Measurements from ENCODE around the gene MSI2.

The MSI2 gene

DNA sequence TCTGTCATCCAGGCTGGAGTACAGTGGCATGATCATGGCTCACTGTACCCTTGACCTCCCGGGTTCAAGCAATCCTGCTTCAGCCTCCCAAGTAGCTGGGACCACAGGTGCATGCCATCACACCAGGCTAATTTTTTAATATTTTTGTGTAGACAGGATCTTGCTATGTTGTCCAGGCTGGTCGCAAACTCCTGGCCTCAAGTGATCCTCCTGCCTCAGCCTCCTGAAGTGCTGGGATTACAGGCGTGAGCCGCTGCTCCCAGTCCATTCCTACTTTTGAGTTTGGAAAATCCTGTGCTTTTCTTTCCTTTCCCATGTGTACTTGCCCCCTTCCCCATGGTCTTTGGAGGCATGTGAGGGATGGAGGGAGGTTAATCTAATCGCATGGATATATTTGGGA, 60.0 kb downstream of the MSI2 start:
- no peak for DNase-seq (ENCODE audit: low read depth in 3 of 3)

DNA sequence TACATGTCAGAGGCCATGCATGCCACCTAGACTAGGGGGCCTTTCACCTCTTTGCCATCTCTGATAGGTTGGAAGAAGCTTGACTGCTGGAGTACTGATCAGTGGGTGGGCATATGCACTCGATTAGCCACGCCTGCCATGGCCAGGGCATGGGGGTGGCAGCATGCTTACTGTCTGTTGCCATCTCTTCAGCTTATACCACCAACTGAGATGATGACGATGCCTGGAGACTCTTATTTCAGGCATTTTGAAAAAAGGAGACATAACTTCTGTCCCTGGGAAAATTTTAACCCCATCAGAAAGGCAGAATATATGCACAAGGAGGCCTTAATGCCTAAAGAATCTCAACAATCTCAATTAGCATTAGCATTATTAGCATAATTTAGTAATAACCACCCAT, 60.8 kb downstream of the MSI2 start:
- no peak for DNase-seq (ENCODE audit: low read depth in 3 of 3)

DNA sequence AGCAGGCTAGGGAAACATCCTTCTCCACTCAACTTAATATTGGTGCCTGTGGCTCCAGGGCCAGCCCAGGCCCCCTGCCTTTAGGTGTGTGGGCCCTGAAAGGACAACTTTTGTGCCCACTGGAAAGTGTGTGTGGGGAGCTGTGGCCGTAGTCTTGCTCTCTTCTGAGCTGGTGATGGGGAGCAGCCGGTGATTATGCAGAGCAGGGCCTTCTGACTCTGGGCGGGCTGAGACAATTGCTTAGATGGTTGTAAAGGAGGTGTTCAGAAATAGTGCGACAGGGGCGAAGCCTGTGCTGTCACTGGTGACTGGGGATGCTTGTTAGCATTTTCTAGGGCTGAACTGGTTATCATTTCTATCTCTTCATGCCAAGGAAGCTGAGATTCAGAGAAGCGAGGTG, 62.6 kb downstream of the MSI2 start:
- no peak for DNase-seq (ENCODE audit: low read depth in 3 of 3)

DNA sequence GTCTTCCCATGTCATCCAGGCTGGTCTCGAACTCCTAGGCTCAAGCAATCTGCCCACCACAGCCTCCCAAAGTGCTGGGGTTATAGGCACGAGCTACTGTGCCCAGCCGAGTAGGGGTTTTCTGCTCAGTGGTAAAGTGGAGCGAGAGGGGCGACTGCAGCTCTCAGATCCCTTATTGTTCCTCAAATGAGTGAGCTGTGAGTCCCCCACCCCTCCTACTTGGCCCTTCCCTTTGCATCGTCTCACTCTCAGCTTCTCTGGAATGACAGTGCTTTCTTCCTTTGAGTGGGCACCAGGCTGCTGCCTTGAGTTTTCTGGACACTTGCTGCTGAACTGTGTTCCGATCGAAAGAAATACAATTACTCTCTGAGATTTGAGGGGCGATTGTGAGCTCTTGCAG, 63.5 kb downstream of the MSI2 start:
- DNase-seq (ENCODE audit: low read depth in 3 of 3) = no peak

DNA sequence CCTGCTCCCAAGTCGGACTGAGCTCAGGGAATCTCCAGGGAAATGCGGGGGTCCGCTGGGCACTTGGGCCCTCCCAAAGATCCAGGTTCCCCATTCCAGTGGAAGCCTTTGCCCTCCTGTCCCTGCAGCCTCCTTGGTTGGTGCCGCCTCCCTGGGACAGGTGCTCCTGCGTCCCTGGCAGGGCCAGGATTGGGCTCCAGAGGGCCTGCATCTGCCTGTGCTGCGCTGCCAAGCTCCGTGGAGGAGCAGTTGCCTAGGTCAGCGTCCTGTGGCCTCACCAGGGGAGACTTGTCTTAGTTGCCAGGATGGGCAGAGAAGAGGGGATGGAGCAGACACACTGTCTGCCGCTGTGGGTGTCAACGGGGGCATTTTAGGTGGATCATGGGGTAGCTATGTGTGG, 67.1 kb downstream of the MSI2 start:
- no peak for DNase-seq (ENCODE audit: low read depth in 3 of 3)

DNA sequence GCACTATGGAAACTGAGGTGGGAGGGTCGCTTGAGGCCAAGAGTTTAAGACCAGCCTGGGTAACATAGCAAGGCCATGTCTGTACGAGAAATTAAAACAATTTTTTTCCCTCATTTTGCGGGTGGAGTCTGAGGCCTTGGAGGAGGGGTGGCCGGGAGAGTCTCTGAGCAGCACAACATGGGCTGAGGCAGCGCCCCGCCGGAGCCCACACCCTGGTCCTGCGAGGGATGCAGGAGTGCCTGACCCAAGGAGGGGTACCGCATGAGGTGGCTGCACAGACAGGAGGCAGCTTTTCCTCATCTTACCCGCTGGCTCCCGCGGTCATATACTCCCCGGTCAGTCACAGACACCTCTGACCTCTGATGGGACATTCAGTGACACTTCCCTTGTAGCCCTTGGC, 67.7 kb downstream of the MSI2 start:
- no peak for DNase-seq (ENCODE audit: low read depth in 3 of 3)

DNA sequence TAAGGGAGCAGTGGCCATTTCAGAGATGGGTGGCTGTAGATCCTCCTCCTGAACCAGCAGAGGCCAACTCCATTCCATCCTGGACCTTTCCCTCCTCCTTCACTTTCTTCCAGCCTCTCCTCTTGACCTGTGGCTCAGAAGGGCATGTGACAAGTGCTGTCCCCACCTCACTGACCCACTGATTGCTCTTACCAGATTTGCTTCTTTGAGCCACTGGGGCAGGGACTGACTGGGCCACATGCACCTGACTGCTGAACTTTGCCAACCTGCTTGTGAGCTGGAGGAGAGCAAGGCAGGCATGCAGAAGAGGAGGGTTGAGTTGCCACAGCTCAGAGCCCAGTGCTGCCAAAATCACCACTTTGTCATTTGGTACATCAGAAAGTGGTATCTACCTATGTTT, 68.3 kb downstream of the MSI2 start:
- no peak for DNase-seq (ENCODE audit: low read depth in 3 of 3)

DNA sequence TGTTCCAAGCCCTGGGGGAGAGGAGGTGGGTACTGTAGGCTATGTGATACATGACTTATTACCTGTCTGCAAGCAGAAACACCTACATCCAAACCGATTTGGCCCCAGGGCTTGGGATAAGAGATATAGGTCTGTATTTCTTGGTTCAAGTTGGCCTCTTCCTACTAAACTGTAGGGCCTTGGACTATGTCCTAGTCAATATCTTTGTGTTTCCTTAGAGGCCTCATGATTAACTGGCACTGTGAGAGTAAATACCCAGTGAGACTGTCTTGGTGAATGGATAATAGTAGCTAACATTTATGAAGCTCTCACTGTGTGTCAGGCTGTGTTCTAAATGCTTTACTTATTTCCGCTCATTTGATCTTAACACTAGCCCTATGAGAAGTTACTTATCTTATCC, 70.0 kb downstream of the MSI2 start:
- no peak for DNase-seq (ENCODE audit: low read depth in 3 of 3)

DNA sequence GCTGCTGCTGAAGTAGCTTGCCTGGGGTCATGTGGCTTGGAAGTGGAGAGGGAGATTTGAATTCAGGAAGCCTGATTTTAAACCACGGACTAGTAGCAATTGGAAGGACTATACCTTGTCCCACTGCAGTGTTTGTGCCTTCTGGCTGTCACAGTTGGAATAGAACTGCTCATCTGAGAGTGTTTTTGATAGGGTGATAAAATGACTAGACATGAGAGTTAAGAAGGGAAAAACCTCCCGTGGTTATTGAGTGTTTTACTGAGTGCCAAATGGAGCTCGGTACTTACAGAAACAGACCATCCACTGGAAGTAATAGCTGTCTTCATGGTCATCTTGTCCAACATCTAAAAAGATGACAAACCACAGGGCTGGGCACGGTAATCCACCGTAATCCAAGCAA, 70.4 kb downstream of the MSI2 start:
- DNase-seq (ENCODE audit: low read depth in 3 of 3) = no peak

DNA sequence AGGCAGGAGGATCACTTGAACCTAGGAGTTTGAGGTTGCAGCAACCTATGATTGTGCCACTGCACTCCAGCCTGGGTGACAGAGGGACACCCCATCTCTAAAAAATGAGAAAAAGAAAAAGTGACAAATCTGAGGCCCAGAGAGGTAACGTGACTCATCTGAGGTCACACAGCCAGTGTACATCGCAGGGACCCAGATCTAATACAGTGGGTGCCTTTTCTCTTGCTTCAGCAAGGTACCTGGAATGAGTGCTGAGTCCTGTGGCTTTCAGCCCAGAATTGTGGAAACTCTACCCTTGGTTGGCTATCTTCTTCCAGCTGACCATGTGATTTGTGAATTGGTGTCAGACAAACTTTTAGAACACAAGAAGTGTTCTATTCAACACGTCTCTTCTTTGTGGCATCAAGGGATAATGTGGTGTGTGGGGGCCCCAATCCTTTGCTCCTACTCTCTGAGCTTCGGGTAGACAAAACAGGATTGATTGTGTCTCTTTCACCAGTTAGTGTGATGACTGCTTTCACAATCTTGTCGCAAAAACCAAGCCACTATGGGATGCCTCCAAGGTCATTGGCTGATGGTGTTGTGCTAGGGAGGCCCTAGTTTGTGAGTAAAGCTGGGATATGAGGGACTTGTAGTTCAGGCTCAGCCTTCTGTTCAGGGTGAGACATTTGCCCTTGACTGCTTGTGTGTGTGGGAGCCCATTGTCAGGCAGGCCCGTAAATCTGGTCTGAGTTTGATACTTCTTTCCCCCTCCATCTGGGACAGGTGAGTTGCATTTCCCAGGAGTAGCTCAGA, 71.0 kb downstream of the MSI2 start:
- peak in 1 of 3 donors; percentile 3 for DNase-seq (ENCODE audit: low read depth in 3 of 3)

DNA sequence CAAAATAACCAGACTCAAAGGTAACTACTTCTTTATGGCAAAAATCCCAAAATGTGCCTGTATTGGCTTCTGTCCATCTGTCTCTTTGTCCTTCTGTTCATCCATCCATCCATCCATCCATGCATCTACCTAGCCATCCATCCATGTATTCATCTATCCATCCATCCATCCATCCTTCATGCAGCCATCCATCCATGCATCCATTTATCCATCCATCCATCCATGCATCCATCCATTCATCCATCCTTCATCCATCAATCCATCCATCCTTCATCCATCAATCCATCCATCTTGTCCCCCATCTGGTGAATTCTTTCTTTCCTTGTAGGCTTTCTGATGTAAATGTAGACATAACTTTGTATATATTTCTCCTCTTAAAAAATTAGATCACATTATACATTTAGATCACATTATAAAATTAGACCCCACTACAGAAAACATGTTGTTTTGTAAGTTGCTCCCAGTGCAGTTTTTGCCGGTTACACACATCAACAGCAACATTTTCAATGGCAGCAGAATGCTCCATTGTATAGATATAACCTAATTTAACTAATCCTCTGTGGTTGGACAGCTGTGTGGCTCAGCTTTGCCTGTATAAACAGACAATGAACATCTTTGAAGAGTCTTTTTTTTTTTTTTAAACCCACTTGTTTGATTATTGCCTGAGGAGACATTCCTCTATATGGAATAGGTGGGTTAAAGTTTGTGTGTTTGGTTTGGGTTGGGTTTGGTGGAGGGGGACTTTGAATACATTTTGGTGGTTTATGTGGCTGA, 72.0 kb downstream of the MSI2 start:
- no peak for DNase-seq (ENCODE audit: low read depth in 3 of 3)

DNA sequence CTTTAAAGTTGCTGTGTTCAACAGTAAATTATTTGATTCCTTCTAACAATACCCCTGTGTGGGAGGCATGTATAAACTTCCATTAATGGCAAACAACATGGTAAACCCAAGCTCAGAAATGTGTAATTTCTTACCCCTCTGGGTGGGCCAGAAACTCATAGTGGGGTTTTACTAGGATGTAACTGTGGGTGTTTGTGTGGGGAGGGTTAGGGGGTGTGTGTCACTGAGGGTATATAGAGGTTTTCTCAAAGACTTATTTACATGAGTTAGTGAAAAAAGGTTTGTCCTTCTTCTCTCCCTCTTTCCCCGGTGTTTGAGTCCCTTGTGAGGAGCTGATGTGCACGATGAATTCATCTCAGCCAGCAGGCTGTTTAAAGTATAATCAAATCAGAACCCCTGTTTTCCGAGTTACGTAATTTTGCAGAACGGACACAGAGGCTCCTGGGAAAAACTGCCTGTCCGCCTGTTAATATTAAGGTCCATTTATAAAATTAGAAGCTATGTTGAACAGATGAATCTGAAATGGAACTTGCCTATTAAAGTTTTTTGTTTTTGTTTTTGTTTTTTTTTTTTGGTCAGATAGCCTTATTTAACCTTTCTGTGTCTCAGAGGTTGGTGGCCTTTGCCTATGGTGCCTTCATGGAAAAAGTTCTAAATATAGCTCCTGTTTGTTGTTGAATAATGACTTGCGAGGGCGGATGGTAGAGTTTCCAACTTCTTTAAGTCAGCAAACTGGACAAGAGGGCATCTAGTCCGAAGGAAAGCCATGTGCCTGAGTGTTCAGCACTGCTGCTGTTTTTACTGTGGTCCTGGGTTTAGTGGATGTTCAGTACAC, 73.3 kb downstream of the MSI2 start:
- DNase-seq (ENCODE audit: low read depth in 3 of 3) = no peak

DNA sequence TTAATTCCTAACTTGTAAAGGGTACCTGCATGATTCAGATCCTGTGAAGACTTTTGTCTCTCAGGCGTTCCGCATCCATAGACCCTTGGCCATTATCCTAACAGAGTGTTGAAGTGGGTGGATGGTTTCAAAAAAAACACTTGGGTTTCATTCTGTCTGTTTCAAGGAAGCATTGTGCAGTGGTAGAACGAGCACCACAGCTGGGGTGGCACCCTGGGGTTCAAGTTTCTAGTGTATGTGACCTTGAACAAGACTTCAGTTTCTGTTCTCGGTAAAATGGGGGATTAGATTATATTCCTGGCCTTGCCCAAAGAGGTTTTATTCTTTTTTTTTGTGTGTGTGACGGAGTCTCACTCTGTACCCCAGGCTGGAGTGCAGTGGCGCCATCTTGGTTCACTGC, 74.3 kb downstream of the MSI2 start:
- no peak for DNase-seq (ENCODE audit: low read depth in 3 of 3)

DNA sequence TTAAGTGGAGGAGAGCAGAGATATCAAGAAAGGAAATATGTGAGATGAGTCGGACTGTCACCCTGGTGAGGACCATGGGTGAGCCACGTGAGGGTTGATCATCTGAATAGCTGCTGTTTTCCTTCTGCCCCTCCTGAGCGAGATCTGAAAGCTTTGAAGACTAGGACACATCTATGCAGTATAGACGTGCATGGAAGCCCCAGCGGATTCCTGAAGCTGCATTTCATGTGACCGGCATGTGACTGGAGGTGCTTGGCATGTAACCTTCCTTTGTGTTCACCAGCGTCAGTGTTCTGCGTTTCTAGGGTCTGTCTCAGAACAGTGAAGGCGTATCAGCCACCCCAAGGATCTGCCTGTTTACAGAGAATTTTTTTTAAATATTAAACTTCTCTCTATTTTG, 75.1 kb downstream of the MSI2 start:
- no peak for DNase-seq (ENCODE audit: low read depth in 3 of 3)

DNA sequence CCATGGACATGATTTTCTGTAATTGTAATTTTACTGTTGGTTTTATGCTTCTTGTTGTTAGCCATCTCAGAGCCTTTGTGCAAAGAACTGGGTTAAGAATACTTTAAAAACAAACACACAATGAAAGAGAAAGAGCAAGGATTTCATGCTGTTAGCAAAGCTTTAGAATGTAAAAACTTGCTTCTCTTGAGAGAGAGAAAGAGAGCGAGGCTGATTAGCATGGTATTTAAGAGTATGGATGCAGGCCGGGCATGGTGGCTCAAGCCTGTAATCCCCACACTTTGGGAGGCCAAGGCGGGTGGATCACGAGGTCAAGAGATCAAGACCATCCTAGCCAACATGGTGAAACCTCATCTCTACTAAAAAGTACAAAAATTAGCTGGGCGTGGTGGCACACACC, 76.2 kb downstream of the MSI2 start:
- DNase-seq (ENCODE audit: low read depth in 3 of 3) = no peak

DNA sequence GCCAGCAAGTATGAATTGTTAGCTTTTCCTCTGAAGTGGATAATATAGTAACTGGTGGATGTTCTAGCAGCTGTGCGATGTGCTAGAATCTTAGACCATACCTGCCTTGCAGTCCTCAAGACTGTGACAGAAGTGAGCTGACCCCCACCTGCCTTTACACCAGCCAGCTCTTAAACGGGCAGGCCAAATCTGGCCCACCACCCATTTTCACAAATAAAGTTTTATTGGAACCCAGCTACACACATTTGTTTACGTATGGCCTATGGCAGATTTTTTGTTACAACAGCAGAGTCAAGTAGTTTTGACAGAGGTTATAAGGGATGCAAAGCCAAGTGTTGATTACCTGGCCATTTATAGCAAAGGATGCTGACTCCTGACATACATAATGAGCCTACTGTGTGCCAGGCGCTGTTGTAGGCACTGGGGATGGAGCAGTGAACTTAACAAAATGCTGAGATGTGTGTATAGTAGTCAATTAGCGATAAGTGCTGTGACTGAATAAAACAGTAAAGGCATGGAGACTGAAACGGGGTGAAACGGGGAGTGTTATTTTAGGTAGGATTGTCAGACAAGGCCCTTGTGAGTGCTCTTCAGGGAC, 79.0 kb downstream of the MSI2 start:
- DNase-seq (ENCODE audit: low read depth in 3 of 3) = no peak

DNA sequence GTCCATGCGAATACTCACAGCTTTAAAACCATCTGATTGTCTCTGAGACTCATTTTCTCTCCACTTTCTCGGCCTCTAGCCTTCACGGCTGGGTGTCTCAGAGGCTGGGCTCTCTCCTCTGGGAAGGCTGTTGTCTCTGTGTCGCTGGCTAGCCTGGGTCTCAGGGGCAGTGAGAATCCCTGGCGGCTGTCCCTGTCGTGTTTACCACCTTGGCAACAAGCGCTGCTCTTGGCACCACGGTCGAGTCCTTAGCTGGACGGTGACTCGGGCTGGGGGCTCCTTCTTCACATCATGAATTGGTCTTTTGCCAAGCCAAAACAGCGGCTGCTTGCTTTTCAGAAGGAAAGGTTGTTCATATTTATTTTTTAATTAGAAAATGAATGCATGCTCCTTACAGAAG, 81.1 kb downstream of the MSI2 start:
- DNase-seq (ENCODE audit: low read depth in 3 of 3) = no peak

DNA sequence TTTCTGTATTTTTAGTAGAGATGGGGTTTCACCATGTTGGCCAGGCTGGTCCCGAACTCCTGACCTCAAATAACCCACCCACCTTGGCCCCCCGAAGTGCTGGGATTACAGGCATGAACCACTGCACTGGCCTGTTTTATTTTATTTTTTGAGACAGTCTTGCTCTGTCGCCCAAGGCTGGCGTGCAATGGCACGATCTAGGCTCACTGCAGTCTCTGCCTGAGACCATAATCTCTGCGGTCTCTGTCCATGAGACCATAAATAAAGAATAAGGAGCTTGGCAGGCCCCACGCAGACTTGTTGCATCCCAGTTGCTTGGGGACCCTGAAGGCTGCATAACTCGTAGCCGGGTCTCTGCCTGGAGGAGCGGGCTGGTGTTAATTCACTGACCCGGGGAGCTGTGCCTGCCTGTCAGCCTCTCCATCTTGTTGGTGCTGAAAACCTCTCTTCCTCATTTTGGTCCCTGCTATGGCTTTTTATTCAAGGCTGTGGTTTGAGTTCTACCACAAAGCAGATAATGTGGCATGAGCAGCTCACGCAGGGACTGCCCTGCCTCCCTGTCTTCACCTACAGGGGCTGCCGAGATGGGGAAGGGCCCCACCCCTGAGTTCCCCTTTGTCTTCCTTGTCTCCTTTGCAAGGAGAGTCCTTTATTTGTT, 82.1 kb downstream of the MSI2 start:
- DNase-seq (ENCODE audit: low read depth in 3 of 3) = no peak

DNA sequence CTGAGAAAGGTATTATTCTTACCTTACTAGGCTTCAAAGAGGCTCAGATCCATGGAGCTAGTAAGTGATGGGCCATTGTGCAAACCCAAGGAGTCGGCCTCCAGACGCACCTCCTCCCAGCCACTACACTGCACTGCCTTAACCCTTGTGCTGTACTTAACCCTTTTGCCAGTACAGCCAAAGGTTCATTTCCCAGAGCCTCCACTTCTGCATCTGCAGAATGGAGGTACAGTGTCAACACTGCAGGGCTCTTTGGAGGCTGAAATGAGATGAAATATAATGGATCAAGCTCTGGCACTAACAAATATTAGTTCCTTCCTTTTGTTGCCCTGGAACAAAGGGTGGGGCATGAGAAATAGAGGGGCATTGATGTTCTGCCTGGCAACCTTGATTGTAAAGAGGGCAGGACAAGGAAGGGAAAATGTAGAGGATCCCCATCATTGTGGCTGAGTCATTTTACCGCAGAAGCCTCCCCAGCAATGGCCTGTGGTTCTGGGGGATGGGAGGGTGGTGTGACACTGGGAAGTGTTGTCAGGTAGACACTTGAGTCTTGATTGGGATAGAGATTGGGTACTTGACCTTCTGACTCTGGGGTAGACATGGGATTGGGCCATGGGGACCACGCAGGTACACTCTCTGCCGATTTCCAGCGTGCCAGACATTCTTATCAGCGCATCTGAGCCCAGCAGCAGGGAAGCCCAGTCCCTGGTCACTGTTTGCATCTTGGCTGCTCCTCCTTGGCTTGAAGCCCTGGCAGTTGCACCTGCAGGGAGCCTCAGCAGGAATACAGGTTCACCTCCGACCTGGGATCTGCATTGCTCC, 84.0 kb downstream of the MSI2 start:
- DNase-seq (ENCODE audit: low read depth in 3 of 3) = no peak

DNA sequence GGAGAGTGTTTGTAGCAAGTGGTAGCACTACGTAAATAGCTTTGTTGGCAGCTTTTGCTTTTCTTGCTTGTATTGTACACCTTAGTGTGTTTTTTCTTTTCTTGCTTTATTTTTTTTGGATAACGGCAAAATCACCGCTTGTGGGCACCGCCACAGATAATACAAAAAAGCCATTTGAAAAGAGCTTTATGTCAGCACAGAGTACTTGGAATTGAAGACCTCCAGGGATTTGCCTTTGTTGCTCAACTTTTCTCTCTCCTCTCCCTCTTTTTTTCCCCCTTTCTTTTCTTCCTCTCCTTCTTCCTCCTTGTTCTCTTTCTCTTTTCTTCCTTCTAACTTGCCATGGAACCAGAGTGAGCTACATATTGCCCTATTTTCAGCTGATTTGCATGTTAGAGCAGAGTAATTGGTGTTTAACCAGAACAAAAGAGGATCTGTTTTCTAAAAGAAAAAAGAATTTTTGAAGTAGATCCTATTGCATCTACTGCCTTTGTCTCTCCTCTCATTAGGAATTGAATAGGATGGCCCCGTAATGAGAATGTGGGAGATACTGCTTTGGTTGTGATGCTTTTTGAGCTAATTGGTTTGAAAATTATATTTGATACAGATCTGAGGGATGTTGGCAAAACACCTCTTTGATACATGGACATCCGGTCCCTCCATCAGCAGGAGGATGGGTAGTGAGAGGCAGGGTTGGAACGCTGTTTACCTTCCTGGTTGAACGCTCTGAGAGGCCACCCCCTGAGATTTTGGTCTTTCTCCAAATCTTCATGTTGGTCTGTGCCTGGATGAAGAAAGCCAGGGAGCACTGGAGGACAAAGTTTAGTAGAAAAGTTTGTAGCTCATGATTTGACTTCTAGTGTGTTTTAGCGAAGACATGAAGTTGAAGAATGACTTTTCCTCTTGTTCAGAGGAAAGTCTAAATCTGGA, 85.6 kb downstream of the MSI2 start:
- DNase-seq (ENCODE audit: low read depth in 3 of 3) = no peak
